ENCODE measurements around the gene LRCH4.

Gene LRCH4

GRCh38 chr7:100604976-100605911, 19.3 kb upstream of the LRCH4 start:
- peak overlapping the region; percentile 97 for H3K4me3 ChIP-seq (ENCODE audit: low read length)
- no peak for DNase-seq (ENCODE audit: low read depth)

GRCh38 chr7:100604028-100604975, 18.4 kb upstream of the LRCH4 start:
- TF ChIP-seq, protein P1, sequence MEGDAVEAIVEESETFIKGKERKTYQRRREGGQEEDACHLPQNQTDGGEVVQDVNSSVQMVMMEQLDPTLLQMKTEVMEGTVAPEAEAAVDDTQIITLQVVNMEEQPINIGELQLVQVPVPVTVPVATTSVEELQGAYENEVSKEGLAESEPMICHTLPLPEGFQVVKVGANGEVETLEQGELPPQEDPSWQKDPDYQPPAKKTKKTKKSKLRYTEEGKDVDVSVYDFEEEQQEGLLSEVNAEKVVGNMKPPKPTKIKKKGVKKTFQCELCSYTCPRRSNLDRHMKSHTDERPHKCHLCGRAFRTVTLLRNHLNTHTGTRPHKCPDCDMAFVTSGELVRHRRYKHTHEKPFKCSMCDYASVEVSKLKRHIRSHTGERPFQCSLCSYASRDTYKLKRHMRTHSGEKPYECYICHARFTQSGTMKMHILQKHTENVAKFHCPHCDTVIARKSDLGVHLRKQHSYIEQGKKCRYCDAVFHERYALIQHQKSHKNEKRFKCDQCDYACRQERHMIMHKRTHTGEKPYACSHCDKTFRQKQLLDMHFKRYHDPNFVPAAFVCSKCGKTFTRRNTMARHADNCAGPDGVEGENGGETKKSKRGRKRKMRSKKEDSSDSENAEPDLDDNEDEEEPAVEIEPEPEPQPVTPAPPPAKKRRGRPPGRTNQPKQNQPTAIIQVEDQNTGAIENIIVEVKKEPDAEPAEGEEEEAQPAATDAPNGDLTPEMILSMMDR (conservative IDR thresholded peaks at IDR 0.05; ENCODE audit: low read length) = peak; percentile 27
- DNase-seq (ENCODE audit: low read depth) = peak; percentile 53

More at GRCh38 chr7:100604976-100605911, 19.3 kb upstream of the LRCH4 start:
- TF ChIP-seq, protein P1 (conservative IDR thresholded peaks at IDR 0.05; ENCODE audit: low read length) = no peak

GRCh38 chr7:100603726-100604027, 17.7 kb upstream of the LRCH4 start:
- DNase-seq (ENCODE audit: low read depth) = no peak

More at GRCh38 chr7:100604028-100604975, 18.4 kb upstream of the LRCH4 start:
- H3K4me3 ChIP-seq (ENCODE audit: low read length) = peak overlapping the region; percentile 97

DNA sequence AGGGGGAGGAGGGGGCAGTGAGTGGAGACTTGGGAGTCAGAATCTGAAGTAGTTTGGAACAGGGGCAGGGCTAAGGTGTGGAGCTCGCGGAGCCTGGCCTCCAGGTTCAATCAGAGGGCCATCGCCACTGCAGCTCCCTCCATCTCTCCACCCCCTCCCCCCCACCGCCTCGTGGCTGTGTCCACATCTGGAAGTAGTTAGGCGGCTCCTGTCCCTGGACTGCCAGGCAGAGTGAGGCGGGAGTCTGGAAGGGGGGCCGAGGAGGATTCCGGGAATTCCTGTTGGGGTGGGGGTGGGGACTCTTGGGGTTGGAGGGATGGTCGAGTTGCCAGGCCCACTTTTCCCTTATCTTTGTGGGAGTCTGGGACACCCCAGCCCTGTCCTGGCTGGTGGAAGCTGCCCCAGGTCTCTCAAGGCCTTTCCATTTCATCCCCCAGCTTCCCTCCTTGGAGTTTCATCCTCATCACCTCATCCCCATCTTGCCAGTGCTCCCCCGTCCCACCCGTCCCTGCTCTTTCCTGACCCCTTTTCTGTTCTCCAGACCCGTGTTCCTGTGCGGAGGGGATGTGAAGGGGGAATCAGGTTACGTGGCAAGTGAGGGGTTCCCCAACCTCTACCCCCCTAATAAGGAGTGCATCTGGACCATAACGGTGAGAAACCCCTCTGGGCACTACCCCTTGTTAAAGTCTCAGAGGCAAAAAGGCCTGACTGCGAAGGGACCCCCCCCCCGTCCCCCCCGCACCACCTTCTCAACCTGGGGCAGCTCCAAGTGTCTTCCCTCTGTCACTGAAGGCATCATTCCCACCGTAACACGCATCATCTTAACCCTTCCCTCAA, 17.2 kb upstream of the LRCH4 start:
- DNase-seq (ENCODE audit: low read depth) = peak; percentile 89

More at GRCh38 chr7:100603726-100604027, 17.7 kb upstream of the LRCH4 start:
- TF ChIP-seq, protein P1 (conservative IDR thresholded peaks at IDR 0.05; ENCODE audit: low read length) = no peak
- peak overlapping the region; percentile 97 for H3K4me3 ChIP-seq (ENCODE audit: low read length)

DNA sequence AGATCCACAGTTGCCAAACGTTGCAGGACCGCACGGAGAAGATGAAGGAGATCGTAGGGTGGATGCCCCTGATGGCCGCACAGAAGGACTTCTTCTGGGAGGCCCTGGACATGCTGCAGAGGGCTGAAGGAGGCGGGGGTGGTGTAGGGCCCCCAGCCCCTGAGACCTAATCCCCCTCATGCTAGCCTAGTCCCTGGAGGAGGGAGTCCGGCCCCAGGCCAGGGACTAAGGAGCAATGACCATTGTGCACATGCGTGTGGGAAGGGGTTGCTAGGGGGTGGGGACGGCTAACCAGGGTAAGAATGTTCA, 14.8 kb upstream of the LRCH4 start:
- TF ChIP-seq, protein P1 (conservative IDR thresholded peaks at IDR 0.05; ENCODE audit: low read length) = no peak
- no peak overlapping the region for H3K4me3 ChIP-seq (ENCODE audit: low read length)
- DNase-seq (ENCODE audit: low read depth) = no peak

More for the DNA sequence above, 17.2 kb upstream of the LRCH4 start:
- H3K4me3 ChIP-seq (ENCODE audit: low read length) = peak overlapping the region; percentile 97
- TF ChIP-seq, protein P1 (conservative IDR thresholded peaks at IDR 0.05; ENCODE audit: low read length) = no peak

DNA sequence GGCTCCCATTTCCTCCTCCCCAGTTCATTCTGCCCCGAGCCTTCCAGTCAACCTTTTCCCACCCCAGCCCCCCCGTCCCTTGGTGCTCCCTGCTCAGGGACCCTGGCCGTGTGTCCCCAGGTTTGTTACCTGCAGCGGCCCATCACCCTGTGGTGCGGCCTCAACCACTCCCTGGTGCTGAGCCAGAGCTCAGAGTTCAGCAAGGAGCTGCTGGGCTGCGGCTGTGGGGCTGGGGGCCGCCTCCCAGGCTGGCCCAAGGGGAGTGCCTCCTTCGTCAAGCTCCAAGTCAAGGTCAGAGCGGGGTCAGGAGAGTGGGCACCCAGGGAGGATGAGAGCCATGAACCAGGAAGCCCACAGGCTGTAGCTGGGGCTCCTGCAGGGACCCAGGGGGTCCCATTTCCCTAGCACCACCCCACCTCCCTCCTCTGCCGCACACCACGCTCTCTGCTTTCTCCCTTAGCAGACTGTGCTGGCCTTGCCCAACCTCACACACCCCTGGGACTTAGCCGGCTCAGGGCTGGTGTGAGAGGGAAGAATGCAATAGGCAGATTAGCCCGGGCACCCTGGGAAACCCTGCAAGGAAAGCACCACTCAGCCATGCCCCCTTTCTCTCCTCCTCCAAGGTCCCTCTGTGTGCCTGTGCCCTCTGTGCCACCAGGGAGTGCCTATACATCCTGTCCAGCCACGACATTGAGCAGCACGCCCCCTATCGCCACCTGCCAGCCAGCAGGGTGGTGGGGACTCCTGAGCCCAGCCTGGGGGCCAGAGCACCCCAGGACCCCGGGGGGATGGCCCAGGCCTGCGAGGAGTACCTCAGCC, 14.2 kb upstream of the LRCH4 start:
- TF ChIP-seq, protein P1 (conservative IDR thresholded peaks at IDR 0.05; ENCODE audit: low read length) = no peak
- no peak for DNase-seq (ENCODE audit: low read depth)
- no peak overlapping the region for H3K4me3 ChIP-seq (ENCODE audit: low read length)

Measured in AG10803 (cell line).